ENCODE measurements around the gene LAMC1. TPM values are rescaled to one million over a fixed set of nuclear protein-coding genes. Genes with fewer than 3 reads are reported as not detected.

Gene LAMC1
- total RNA-seq, 2 donors from 2014 or later, result 0.84 TPM; not detected in 1

DNA sequence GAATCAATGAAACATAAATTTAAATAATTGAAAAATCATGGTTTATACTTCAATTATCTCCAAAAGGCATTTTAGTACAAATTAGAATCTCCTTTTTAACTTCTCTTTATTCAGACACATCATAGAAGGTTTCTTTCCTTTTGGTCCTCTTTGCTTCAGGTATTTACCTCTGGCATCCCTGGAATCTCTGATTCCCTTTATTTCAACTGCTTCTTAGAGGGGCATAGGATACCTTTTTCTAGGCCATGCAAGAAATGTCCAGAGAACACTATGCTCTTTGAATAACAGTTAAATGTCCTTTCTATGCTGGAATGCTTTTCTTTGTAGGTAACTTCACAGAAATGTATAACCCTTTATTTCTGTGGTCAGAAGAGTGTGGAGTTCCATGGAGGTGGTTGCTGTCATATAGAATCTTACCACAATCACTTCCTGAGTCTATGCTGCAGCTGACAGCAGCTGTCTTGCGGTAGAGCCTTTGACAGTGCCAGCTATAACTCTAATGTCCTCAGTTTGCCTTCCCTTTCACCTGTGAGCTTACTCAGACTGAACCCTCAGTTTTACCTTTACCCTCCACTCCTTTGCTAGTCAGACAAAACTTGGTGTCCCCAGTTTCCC, 171.4 kb downstream of the LAMC1 start:
- peak overlapping the region; percentile 6 for H3K27ac Mint-ChIP-seq
- H3K4me3 Mint-ChIP-seq, result peak overlapping the region; percentile 17
- no peaks in the 10 kb centered on the region for H3K36me3 Mint-ChIP-seq (ENCODE audit: low read depth)
- H3K9me3 Mint-ChIP-seq, result no peaks in the 10 kb centered on the region
- peak; percentile 87 for ATAC-seq (replicated peaks)
- H3K4me1 Mint-ChIP-seq, result peaks cover 7% of the 10 kb centered on the region
- peaks cover 11% of the 10 kb centered on the region for H3K27me3 Mint-ChIP-seq

DNA sequence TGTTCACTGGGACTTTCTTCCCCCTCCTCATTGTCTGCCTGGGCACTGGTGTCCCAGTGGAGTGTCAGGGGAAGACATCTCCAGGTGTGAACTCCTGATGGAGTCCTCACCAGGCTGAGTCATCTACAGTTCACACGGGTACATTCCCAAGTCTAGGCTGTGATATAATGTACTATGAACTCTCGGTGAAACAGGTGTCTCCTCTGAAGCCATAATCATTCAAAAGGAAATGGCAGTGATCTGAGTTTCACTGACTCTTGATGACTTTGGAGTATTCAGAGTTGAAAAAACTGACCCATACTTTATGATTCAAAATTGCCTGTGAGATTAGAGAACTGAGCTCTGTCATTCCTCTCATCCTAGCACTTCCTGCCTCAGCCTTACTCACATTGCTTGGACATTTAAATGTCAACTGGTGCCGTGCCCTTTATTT, 171.9 kb downstream of the LAMC1 start:
- ATAC-seq (replicated peaks), result peak; percentile 78
- H3K27me3 Mint-ChIP-seq, result peaks cover 14% of the 10 kb centered on the region
- H3K36me3 Mint-ChIP-seq (ENCODE audit: low read depth), result no peaks in the 10 kb centered on the region
- H3K9me3 Mint-ChIP-seq, result no peaks in the 10 kb centered on the region
- H3K4me3 Mint-ChIP-seq, result peak overlapping the region; percentile 17
- H3K27ac Mint-ChIP-seq, result peak overlapping the region; percentile 6
- peaks cover 7% of the 10 kb centered on the region for H3K4me1 Mint-ChIP-seq

Other genes with a start within 250 kb of the LAMC1 start
- 1 to 10 TPM in 1 of 2 donors, under 1 TPM in 1; 0.90 to 1.4 TPM for gene NPL, start 233.6 kb upstream of the LAMC1 start, total RNA-seq
- 100 to 1,000 TPM; 136 to 273 TPM for gene DHX9, start 184.1 kb upstream of the LAMC1 start, total RNA-seq
- gene SHCBP1L, start 70.3 kb upstream of the LAMC1 start, total RNA-seq, result not detected
- gene LAMC2, start 162.8 kb downstream of the LAMC1 start, total RNA-seq, result under 1 TPM; 0.04 to 0.05 TPM

Data from activated T-helper 17 cell treated with anti-CD3 and anti-CD28 coated beads, Interleukin-2, amount 50 U/mL, for 72 hours (primary cell).